Vagina (tissue), 2 donors: ENCODE results near the gene DNAH3. TPM values are rescaled to one million over a fixed set of nuclear protein-coding genes. Genes with fewer than 3 reads are reported as not detected.

Experiments used
- DNase-seq, 2 donors: peaks; one replicate each; pipeline ENCODE4 v3.0.0-alpha.2; 2017; ENCODE audit errors: extremely low spot score in 2 of 2
- H3K27ac ChIP-seq: fragments of 200-600 bp; sonication (generic); one replicate; pipeline ENCODE4 v1.5.1; 2019
- H3K27me3 ChIP-seq: fragments of 200-600 bp; sonication (generic); one replicate; pipeline ENCODE4 v1.5.1; 2019
- H3K36me3 ChIP-seq, 2 donors: fragments of 200-600 bp; sonication (generic); one replicate each; pipeline ENCODE4 v1.5.1; 2017 to 2019
- H3K4me1 ChIP-seq: fragments of 200-600 bp; sonication (generic); one replicate; pipeline ENCODE4 v1.5.1; 2019
- H3K4me3 ChIP-seq, 2 donors: fragments of 200-600 bp; sonication (generic); 1 replicate in 1 of 2; 2 replicates in 1 of 2; pipeline ENCODE4 v1.5.1; 2016 to 2019
- H3K9me3 ChIP-seq: fragments of 200-600 bp; sonication (generic); one replicate; pipeline ENCODE4 v1.5.1; 2019
- CTCF ChIP-seq, 3 experiments: fragments of 450-650 bp in 2 of 3; fragments of 200-600 bp in 1 of 3; sonication (generic) in 1 of 3; IDR thresholded peaks; one replicate each; pipeline ENCODE4 v1.5.1; 2017 to 2019; ENCODE audit warnings: antibody characterized with exemption in 3 of 3, mild to moderate bottlenecking in 2 of 3, moderate library complexity in 2 of 3
- POLR2A ChIP-seq, 2 donors: fragments of 450-650 bp; IDR thresholded peaks; one replicate each; pipeline ENCODE4 v1.6.1; 2017; ENCODE audit warnings: antibody characterized with exemption in 2 of 2, mild to moderate bottlenecking in 2 of 2, moderate library complexity in 2 of 2
- POLR2AphosphoS5 ChIP-seq, 2 donors: sonication (generic); formaldehyde crosslinking; IDR thresholded peaks; one replicate each; pipeline ENCODE4 v1.9.0; 2017; ENCODE audit warnings: antibody characterized with exemption in 2 of 2, mild to moderate bottlenecking in 2 of 2, low read depth in 1 of 2; ENCODE audit not compliant: insufficient read depth in 1 of 2
- intact Hi-C: fragments of 100-400 bp; cut with DNase I; formaldehyde crosslinking; loops from one replicate; pipeline ENCODE4 v1.15.1; 2023
- total RNA-seq: library from RNA; depleted of rRNA; stranded (reverse); fragments of >200 nt; gene quantifications from one replicate; pipeline ENCODE4 v1.2.3, GENCODE V29; 2016

DNAH3 gene
- total RNA-seq, 1 donor from 2014 or later, result 0.25 TPM

GRCh38 chr16:21081329-21081728 lies 69.3 kb downstream of the DNAH3 start:
- Histone ChIP-seq H3K4me3 (no peak overlapping the region), H3K9me3 (no peaks in the 10 kb centered on the region), H3K27ac (no peak overlapping the region), H3K4me1 (peaks cover 2% of the 10 kb centered on the region), H3K36me3 (no peaks in the 10 kb centered on the region), H3K27me3 (no peaks in the 10 kb centered on the region)
- no peak for TF ChIP-seq CTCF (IDR thresholded peaks at IDR 0.05)
- TF ChIP-seq POLR2AphosphoS5 (IDR thresholded peaks at IDR 0.05; ENCODE audit: insufficient read depth in 1 of 2, low read depth in 1 of 2), result no peak
- no peak for TF ChIP-seq POLR2A (IDR thresholded peaks at IDR 0.05)
- DNase-seq, result no peak
- intact Hi-C loops, result loop anchor here (5.0 kb wide), 1 partner anchor 234 kb away; no protein-coding TSS in a partner anchor

GRCh38 chr16:21078563-21078962 lies 72.1 kb downstream of the DNAH3 start:
- H3K4me1 ChIP-seq, result peaks cover 8% of the 10 kb centered on the region
- no peaks in the 10 kb centered on the region for H3K27me3 ChIP-seq
- H3K36me3 ChIP-seq, result no peaks in the 10 kb centered on the region
- DNase-seq, result no peak
- H3K4me3 ChIP-seq, result no peak overlapping the region
- H3K27ac ChIP-seq, result no peak overlapping the region
- TF ChIP-seq POLR2AphosphoS5 (IDR thresholded peaks at IDR 0.05; ENCODE audit: insufficient read depth in 1 of 2, low read depth in 1 of 2), result no peak
- TF ChIP-seq POLR2A (IDR thresholded peaks at IDR 0.05), result no peak
- no peaks in the 10 kb centered on the region for H3K9me3 ChIP-seq
- intact Hi-C loops, result no loop called here

- H3K9me3 ChIP-seq, result no peaks in the 10 kb centered on the region
- H3K36me3 ChIP-seq, result no peaks in the 10 kb centered on the region
- no peaks in the 10 kb centered on the region for H3K27me3 ChIP-seq
- H3K27ac ChIP-seq, result no peak overlapping the region
- H3K4me1 ChIP-seq, result peaks cover 8% of the 10 kb centered on the region
- TF ChIP-seq POLR2AphosphoS5 (IDR thresholded peaks at IDR 0.05; ENCODE audit: insufficient read depth in 1 of 2, low read depth in 1 of 2), result peak in 1 of 2 donors; percentile 34
- no peak for TF ChIP-seq POLR2A (IDR thresholded peaks at IDR 0.05)
- intact Hi-C loops, result no loop called here
- H3K4me3 ChIP-seq, result no peak overlapping the region
- DNase-seq, result no peak
Observed at GRCh38 chr16:21076186-21076883, 74.3 kb downstream of the DNAH3 start.

- no peaks in the 10 kb centered on the region for H3K36me3 ChIP-seq
- TF ChIP-seq POLR2A (IDR thresholded peaks at IDR 0.05) (no peak), CTCF (IDR thresholded peaks at IDR 0.05) (no peak)
- no peak for DNase-seq
- no peaks in the 10 kb centered on the region for H3K9me3 ChIP-seq
- no peak overlapping the region for H3K27ac ChIP-seq
- intact Hi-C loops, result no loop called here
- H3K4me3 ChIP-seq, result no peak overlapping the region
- no peaks in the 10 kb centered on the region for H3K27me3 ChIP-seq
- peaks cover 8% of the 10 kb centered on the region for H3K4me1 ChIP-seq
Observed at GRCh38 chr16:21075252-21075651, 75.4 kb downstream of the DNAH3 start.

- TF ChIP-seq POLR2AphosphoS5 (IDR thresholded peaks at IDR 0.05; ENCODE audit: insufficient read depth in 1 of 2, low read depth in 1 of 2), result no peak
- no peak for TF ChIP-seq POLR2A (IDR thresholded peaks at IDR 0.05)
- no peak for TF ChIP-seq CTCF (IDR thresholded peaks at IDR 0.05)
- Histone ChIP-seq H3K27me3 (no peaks in the 10 kb centered on the region), H3K4me3 (no peak overlapping the region), H3K9me3 (no peaks in the 10 kb centered on the region), H3K27ac (no peak overlapping the region), H3K36me3 (no peaks in the 10 kb centered on the region), H3K4me1 (peaks cover 8% of the 10 kb centered on the region)
- no peak for DNase-seq
- intact Hi-C loops, result no loop called here
Observed at GRCh38 chr16:21072976-21073375, 77.7 kb downstream of the DNAH3 start.

GRCh38 chr16:21071741-21072140 lies 78.9 kb downstream of the DNAH3 start:
- H3K36me3 ChIP-seq, result no peaks in the 10 kb centered on the region
- intact Hi-C loops, result no loop called here
- peaks cover 8% of the 10 kb centered on the region for H3K4me1 ChIP-seq
- no peak for TF ChIP-seq POLR2AphosphoS5 (IDR thresholded peaks at IDR 0.05; ENCODE audit: insufficient read depth in 1 of 2, low read depth in 1 of 2)
- no peak for TF ChIP-seq CTCF (IDR thresholded peaks at IDR 0.05)
- no peak for TF ChIP-seq POLR2A (IDR thresholded peaks at IDR 0.05)
- no peak for DNase-seq
- no peak overlapping the region for H3K4me3 ChIP-seq
- H3K27ac ChIP-seq, result no peak overlapping the region
- no peaks in the 10 kb centered on the region for H3K9me3 ChIP-seq
- no peaks in the 10 kb centered on the region for H3K27me3 ChIP-seq
